ENCODE data around the gene ITFG1.

GRCh38 chr16:47460711-47461597 lies at the start of gene ITFG1, which contains the start of gene PHKB:
- TF ChIP-seq CREM (IDR thresholded peaks at IDR 0.05; ENCODE audit: low read depth) (peak; percentile 67), ZNF316 (IDR thresholded peaks at IDR 0.05) (no peak), EP300 (IDR thresholded peaks at IDR 0.05; ENCODE audit: low read length) (peak; percentile 30; the same call in 1 of the 2 replicates)
